Calu3 (cell line): Measurements from ENCODE around the gene CRYZL1. TPM values are rescaled to one million over a fixed set of nuclear protein-coding genes. Genes with fewer than 3 reads are reported as not detected.

Source experiments
- BruUV-seq: library from RNA; stranded (reverse); fragments of 400-500 nt; replicated peaks from 2 replicates; lab custom pipeline; 2021; lab: Mats Ljungman, UMichigan
- CTCF ChIA-PET: fragments of 300-600 bp; sonication (Branson Sonifier 250); formaldehyde crosslinking; loops from one replicate; lab custom pipeline; 2022; ENCODE audit warnings: antibody characterized with exemption; lab: Charles Lee
- DNase-seq: peaks from one replicate; pipeline ENCODE4 v3.0.0; 2022
- H3K27ac Mint-ChIP-seq: one replicate; pipeline ENCODE4 v1.8.0; 2022; ENCODE audit warnings: mixed read lengths; ENCODE audit not compliant: unreplicated experiment
- H3K27me3 Mint-ChIP-seq: one replicate; pipeline ENCODE4 v1.8.0; 2022; ENCODE audit warnings: mixed read lengths; ENCODE audit not compliant: unreplicated experiment
- H3K36me3 Mint-ChIP-seq: one replicate; pipeline ENCODE4 v1.8.0; 2022; ENCODE audit warnings: mild to moderate bottlenecking, moderate library complexity, mixed read lengths; ENCODE audit not compliant: insufficient read depth, unreplicated experiment
- H3K4me1 Mint-ChIP-seq: one replicate; pipeline ENCODE4 v1.8.0; 2022; ENCODE audit warnings: mild to moderate bottlenecking, low read depth, mixed read lengths; ENCODE audit not compliant: unreplicated experiment
- H3K4me3 Mint-ChIP-seq: one replicate; pipeline ENCODE4 v1.8.0; 2022; ENCODE audit warnings: mild to moderate bottlenecking, low read depth, moderate library complexity, mixed read lengths; ENCODE audit not compliant: unreplicated experiment
- H3K9me3 Mint-ChIP-seq: one replicate; pipeline ENCODE4 v1.8.0; 2022; ENCODE audit warnings: low read depth, mixed read lengths; ENCODE audit not compliant: unreplicated experiment
- CTCF ChIP-seq: fragments of 200-600 bp; IDR thresholded peaks from one replicate; pipeline ENCODE4 v1.8.0; 2022; ENCODE audit warnings: antibody characterized with exemption; ENCODE audit not compliant: unreplicated experiment
- intact Hi-C: fragments of 100-400 bp; cut with micrococcal nuclease; formaldehyde crosslinking; loops from one replicate; pipeline ENCODE4 v1.10.0; 2022; ENCODE audit not compliant: unreplicated experiment
- total RNA-seq: library from RNA; stranded (reverse); gene quantifications from 2 replicates; pipeline ENCODE4 v1.2.3, GENCODE V29; 2022

Gene CRYZL1
- total RNA-seq, 1 experiment from 2014 or later, result 22.1 TPM

- intact Hi-C loops, result no loop called here
- Mint-ChIP-seq H3K9me3 (no peaks in the 10 kb centered on the region), H3K4me1 (no peaks in the 10 kb centered on the region), H3K4me3 (no peak overlapping the region), H3K36me3 (peaks cover 24% of the 10 kb centered on the region), H3K27ac (no peak overlapping the region), H3K27me3 (no peaks in the 10 kb centered on the region)
- CTCF ChIA-PET, result no interaction called here
- no peak for TF ChIP-seq CTCF
- DNase-seq, result no peak
- BruUV-seq, result no TSS peak
Measured at GRCh38 chr21:33568448-33568847, 73.1 kb downstream of the CRYZL1 start.

- CTCF ChIA-PET, result no interaction called here
- BruUV-seq, result no TSS peak
- TF ChIP-seq CTCF, result no peak
- intact Hi-C loops, result no loop called here
- Mint-ChIP-seq H3K4me1 (no peaks in the 10 kb centered on the region), H3K9me3 (no peaks in the 10 kb centered on the region), H3K4me3 (no peak overlapping the region), H3K27ac (no peak overlapping the region), H3K27me3 (no peaks in the 10 kb centered on the region), H3K36me3 (peaks cover 21% of the 10 kb centered on the region)
- DNase-seq, result no peak
Measured at GRCh38 chr21:33567914-33568313, 73.6 kb downstream of the CRYZL1 start.

GRCh38 chr21:33566514-33566913, 75.0 kb downstream of the CRYZL1 start:
- CTCF ChIA-PET, result no interaction called here
- Mint-ChIP-seq H3K9me3 (no peaks in the 10 kb centered on the region), H3K4me1 (no peaks in the 10 kb centered on the region), H3K27me3 (no peaks in the 10 kb centered on the region), H3K36me3 (peaks cover 16% of the 10 kb centered on the region), H3K27ac (no peak overlapping the region), H3K4me3 (no peak overlapping the region)
- no peak for DNase-seq
- BruUV-seq, result no TSS peak
- intact Hi-C loops, result no loop called here
- TF ChIP-seq CTCF, result no peak

GRCh38 chr21:33562389-33562788, 79.2 kb downstream of the CRYZL1 start:
- no peak for TF ChIP-seq CTCF
- no peak overlapping the region for H3K27ac Mint-ChIP-seq
- no peaks in the 10 kb centered on the region for H3K4me1 Mint-ChIP-seq

More at GRCh38 chr21:33562389-33562788, 79.2 kb downstream of the CRYZL1 start:
- intact Hi-C loops, result no loop called here
- no peaks in the 10 kb centered on the region for H3K9me3 Mint-ChIP-seq
- H3K36me3 Mint-ChIP-seq, result peaks cover 30% of the 10 kb centered on the region
- H3K27me3 Mint-ChIP-seq, result no peaks in the 10 kb centered on the region
- no TSS peak for BruUV-seq
- no peak for DNase-seq
- CTCF ChIA-PET, result no interaction called here
- H3K4me3 Mint-ChIP-seq, result no peak overlapping the region
